Erythroblast (primary cell): ENCODE results near the gene TCERG1L.

Source experiments
- DNase-seq, 2 experiments: peaks; one replicate each; lab custom pipeline; 2025; lab: John Stamatoyannopoulos, UW
- GATA1 ChIP-seq: IDR thresholded peaks from 2 replicates; pipeline ENCODE4 v1.6.1; 2011; ENCODE audit warnings: low read depth, mild to moderate bottlenecking, control low read depth, low read length, moderate library complexity
- POLR2A ChIP-seq: IDR thresholded peaks from 2 replicates; pipeline ENCODE4 v1.6.1; 2011; ENCODE audit warnings: mild to moderate bottlenecking, low read length

TCERG1L gene

DNA sequence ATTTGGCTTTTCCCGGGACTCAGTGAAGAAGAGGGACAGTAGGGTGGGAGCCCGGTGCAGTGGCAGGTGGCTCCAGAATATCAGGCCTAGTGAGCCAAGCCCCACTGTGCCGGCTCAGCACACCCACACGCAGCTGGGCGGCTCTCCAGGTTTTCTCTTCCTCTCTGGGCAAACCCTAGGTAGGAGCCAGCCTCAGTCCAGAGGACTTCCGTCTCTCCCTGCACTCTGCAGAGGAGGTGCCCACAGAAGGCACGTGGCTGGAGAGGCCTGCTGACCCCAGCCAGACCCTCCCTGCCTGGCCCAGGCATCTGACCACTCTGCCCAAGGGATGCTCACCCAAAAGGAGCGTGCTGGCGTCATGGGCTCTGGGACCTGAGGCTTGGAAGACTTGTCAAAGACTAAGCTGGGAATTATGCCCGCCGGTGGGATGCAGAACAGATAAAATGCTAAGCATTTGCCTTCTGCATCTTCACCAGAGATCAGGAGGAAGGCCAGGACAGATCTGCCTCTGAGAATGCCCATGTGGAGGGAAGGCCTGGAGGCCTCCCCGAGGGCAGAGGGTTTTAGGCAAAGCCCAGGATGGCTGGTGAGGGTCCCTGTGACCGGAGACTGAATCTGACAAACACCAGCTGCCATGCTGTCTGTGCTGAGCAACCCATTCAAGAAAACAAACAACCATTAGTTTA, 40.2 kb downstream of the TCERG1L start:
- DNase-seq, result no peak

DNA sequence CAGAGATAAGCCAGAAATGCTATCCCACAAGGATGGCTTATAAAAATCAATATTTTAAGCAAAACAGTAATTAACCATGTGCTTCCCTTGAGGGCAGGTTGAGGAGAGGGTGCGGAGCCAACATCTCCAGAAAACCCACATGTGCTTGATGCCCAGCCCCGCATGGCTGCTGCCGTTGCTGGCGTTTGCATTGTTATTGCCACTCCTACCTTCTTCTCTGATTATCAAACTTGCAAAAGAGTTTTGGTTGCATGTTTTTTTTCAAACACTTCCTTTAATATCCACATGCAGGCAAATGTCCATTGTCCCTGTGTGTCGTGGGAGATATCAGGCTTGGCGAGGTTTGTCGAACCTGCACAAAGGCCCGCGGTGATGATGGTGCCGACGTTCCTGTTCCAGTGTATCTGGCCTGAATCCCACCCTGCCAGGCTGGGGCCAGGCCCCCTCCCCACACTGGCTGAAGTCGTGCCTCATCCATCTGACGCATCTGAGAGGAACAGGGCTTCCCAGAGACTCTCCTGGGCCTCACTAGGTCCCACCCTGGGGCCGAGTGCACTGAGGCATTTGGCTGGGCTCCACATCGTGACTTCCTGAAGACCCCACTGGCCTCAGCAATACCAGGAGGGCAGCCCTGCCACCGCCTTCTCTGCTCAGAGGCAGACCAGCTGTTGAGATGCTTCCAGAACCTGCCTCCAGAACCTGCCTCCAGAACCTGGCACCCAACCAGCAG, 40.9 kb downstream of the TCERG1L start:
- DNase-seq, result no peak
- TF ChIP-seq POLR2A, result no peak
- no peak for TF ChIP-seq GATA1

More for the DNA sequence above, 40.2 kb downstream of the TCERG1L start:
- TF ChIP-seq POLR2A, result no peak
- no peak for TF ChIP-seq GATA1

DNA sequence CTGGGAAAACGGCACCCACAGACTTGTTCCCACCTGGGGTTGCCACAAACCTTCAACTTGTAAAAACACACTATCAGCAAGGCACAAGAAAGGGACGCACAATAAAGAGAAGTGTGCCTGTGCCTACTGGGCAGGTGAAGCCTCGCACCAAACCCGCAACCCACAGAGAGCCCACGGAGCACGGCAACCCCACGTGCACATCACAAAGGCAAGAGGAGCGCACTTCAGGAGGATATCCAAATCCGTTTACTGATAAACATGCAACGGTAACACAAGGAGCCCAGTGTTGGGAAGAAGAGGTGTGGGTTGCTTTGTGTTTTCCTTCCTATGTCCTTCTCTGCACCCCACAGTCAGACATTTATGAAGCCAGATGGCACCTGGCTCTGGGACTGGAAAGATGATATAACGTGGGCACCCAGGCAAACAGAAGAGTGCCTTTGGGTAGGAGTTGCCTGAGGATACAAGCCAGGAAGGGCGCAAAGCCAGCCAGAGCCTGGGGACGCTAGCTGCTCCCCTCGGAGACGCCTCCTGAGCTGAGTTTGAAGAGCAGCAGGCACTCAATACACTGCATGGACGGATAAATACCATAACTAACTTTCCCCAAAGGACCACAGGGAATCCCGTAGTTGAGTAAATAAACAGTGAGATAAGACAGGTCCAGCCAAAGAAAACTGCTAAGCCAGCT, 41.6 kb downstream of the TCERG1L start:
- DNase-seq, result no peak
- TF ChIP-seq POLR2A, result no peak
- TF ChIP-seq GATA1, result no peak

DNA sequence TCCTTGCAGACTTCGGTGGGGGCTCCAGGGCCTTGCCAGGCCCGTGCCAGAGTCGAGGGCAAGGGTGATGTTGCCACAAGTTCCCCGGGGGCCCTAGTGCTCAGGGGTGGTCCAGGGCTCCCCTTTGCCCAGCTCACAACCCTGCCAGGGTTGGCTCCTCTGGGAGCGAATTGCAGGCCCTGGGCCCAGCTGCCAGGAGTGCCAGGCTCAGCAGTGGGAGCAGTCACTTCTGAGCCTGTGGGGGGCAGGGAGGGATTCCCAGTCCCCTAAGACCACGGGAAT, 43.8 kb downstream of the TCERG1L start:
- no peak for DNase-seq
- no peak for TF ChIP-seq POLR2A
- no peak for TF ChIP-seq GATA1

DNA sequence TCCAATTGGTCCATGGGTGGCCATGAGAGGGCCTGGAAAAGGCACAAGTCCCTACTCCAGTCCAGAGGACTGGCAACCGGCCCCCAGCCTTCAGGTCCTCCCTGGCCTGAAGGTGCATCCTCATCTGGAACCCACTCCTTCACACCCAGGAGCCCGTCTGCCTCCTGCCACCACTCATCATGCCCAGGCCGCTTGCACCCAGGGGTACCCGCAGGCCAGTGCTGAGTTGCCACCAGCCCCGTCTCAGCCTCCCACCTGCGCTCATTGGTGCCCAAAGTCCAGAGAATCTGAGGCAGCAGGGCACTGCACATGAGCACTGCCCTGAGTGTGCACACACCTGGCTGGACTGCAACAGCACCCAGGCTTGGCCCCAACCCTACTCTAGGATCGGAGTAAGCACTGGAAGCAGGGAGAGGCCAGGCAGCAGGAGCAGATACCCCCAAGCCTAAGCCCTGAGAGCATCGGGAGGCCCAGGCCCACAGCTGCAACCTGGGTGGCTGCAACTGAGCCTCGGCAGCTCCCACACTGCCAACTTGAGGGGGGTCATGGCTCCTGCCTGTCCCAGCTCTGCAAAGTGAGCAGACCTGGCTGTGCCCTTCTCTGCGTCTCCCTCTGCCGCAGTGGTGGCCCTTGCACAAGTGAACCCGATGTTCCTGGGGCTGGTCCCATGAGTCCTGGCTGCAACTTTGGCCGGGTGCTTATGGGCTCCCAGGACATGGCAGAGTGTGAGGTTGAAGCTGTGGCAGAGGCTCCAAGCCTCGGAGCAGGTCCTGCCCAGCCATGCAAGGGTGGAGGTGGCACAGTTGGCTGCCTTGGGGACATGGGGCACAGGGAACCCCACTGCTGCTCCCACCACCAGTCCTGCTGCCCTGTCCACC, 44.3 kb downstream of the TCERG1L start:
- DNase-seq, result no peak
- no peak for TF ChIP-seq GATA1
- no peak for TF ChIP-seq POLR2A

DNA sequence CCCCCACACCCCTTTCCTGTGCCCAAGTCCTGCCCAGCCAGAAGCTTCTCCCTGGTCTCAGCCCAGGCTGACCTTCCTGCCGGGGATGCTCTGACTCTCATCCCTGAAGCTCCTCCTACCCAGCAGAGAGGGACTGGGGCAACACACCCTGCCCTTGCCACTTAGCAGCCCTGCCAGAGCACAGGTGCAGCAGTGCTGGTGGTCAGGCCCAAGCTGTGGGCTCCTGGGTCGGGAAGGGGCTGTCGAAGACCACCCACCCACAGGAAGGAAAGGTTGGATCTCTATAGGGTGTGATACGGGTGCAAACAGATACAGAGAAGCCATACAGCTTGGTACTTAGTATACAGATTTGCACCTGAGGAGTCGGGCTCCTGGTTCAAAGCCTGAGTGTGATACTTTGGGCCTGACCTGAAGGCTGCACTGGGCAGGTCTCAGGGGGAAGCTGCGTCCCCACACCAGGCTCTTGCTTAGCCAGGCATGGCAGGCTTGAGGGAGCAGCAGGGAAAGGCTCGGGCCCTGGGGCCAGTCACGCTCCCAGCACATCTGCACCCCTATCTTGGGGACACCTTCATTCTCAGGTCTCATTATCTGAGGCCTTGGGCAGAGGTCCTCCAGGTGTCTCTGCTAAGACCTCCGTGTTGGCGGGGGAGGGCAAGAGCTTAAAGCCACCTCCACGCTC, 47.3 kb downstream of the TCERG1L start:
- no peak for DNase-seq
- TF ChIP-seq POLR2A (no peak), GATA1 (no peak)

DNA sequence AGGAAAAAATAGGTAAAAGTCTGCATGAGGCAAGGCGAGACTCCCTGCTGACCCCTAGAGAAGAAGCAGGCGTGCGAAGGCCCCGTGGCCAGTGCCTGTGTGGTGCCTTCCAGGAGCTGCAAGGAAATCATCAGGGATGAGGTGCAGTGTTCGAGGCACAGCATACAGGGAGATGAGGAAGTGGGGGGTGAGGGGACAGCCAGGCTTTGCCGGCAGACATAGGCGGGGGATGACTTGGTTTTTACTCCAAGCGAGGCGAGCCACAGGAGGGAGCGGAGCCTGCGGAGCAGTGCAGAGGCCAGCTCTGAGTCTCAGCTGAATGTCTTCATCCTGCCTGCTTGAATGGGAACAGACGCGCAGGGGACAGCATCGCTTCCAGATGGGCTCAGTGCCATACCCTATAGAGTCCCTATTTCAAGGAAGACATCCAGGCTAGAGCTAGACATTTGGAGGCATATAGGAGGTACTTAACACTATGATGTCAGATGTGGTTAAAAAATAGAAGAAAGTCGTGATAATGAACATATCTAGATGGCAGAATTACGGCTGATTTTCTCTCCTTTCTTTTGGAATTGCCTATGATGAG, 49.5 kb downstream of the TCERG1L start:
- DNase-seq, result no peak
- TF ChIP-seq GATA1 (no peak), POLR2A (no peak)

DNA sequence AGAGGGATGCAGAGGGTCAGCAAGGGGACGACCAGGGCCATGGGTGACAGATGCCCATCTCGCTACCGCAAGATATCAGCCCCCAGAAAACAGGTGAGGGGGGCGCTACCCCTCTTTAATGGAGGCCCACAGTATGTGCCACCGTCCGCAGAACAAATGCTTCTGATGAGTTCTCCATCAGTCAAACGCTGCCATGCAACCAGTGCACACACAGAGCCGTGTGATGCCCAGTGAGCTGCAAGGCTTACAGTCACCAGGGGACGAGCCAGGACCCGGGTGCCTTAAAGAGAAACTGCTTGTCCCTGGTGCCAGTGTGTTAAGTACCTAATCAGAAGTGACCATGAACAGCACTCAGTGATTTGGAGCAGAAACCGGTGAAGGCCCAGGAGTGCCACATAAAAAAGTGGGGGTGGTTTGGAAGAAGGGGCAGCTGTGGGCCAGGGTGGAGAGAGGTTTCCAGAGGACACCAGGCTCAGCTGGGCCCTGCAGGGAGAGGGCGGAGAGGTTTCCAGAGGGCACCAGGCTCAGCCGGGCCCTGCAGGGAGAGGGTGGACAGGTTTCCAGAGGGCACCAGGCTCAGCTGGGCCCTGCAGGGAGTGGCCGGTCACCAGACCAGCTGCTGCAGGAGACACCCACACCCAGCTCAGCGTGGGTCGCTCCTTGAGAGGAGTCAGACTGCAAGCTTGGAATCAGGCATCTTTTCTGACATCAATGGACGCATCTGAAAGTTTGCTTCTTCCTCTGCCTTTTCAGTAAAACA, 50.9 kb downstream of the TCERG1L start:
- TF ChIP-seq POLR2A, result no peak

DNA sequence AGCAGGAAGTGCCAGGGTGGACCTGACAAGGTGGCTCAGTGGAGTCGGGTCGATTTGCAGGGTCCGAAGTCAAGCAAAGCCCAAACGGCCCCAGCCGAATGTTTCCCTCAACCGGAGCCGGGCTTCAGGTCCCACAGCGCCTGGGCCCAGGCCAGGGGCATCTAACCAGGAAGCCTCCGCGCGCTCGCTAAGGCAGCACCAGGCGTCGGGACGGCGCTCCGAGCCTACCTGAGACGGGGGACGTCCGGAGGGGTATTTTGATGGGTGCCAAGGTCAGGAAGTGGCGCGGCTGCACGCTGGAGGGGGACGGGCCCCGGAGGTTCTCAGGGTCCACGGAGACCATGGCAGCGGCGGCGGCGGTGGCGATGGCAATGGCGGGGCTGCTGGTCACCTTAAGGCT, 51.5 kb downstream of the TCERG1L start:
- TF ChIP-seq GATA1 (no peak), POLR2A (no peak)
- DNase-seq, result no peak

More for the DNA sequence above, 50.9 kb downstream of the TCERG1L start:
- DNase-seq, result no peak

DNA sequence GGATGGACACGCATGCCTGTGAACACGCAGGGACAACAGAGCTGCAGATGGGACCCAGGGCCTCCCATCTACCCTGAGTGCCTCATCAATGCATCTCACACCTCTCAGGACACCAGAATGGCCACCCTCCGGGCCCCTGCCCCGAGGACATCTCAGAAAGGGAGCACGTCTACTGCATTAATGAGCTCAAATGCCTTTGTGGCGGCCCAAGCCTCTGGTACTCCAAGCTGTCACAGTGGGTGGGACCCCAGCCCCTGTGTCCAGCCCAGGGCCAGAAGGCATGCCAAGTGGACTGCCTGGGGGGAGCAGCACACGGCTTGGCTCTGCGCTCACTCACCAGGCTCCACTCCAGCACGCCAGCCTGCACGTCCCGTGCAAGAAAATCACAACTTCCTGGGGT, 52.0 kb downstream of the TCERG1L start:
- no peak for TF ChIP-seq POLR2A
- TF ChIP-seq GATA1, result no peak
- no peak for DNase-seq

DNA sequence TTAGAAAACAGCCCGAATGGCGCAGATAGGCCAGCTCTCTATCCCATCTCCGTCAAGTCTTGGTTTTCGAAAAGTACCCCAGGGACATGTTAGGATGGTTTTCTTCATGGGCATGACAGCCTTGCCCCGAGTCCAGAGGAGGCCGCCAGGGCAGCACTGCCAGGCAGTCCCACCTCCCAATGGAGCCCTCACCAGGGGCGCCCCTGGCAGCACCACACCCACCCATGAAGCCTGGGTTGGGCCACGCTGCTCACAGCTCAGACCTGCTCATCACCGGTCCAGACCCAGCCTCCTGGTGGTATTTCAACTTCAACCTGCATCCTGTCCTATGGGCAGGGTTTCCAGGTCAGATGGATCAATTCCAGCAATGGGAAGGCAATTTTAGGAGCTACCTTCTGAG, 53.3 kb downstream of the TCERG1L start:
- TF ChIP-seq GATA1 (no peak), POLR2A (no peak)
- no peak for DNase-seq

DNA sequence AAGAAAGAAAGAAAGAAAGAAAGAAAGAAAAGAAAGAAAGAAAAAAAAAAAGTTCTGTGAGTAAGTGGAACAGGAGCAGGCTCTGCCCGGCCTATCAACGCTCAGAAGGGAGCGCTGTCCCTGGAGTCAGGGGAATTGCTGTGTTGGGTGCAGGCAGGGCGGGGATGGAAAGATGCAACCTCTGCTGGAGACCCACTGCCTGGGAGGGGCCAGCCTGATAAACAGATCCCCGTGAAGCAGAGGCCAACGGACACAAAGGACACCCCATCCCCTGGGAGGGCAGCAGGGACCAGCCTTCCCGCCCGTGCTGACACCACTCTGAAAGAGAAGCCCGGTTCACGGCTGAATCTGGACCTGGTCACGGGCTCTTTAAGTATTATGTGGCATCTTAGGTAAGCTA, 54.5 kb downstream of the TCERG1L start:
- TF ChIP-seq GATA1 (no peak), POLR2A (no peak)
- no peak for DNase-seq

DNA sequence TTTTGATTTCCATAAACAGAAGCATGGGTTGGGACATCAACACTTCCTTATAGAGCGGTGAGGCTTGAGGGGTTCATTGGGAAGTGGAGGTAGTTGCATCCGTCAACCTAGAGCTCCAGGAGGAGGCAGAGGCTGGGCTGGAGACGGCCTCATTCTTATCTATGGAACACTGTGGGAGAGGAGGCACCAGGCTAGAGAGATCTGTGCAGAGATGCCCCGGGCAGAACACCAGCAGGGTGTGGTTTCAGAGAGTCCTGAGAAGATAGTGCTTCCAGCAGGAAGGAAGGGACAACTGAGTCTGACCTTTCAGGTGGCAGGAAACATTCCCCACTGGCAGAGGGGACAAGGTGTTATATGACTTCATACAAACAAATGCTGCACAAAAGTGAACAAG, 56.7 kb downstream of the TCERG1L start:
- no peak for DNase-seq
- no peak for TF ChIP-seq POLR2A
